ENCODE results near the gene EBF3. TPM values are rescaled to one million over a fixed set of nuclear protein-coding genes. Genes with fewer than 3 reads are reported as not detected.

EBF3 gene
- total RNA-seq, 1 experiment from 2014 or later: not detected

GRCh38 chr10:129839285-129840195 is 124.5 kb downstream of the EBF3 start:
- peaks cover 5% of the 10 kb centered on the region; the same call in 1 of the 2 replicates for H3K27me3 ChIP-seq (ENCODE audit: low read length)
- no peaks in the 10 kb centered on the region for H3K4me1 ChIP-seq (ENCODE audit: insufficient read depth, low read length)
- BruUV-seq (replicated peaks): no TSS peak
- H2AFZ ChIP-seq (ENCODE audit: low read length): no peak overlapping the region
- no peak overlapping the region for H3K4me2 ChIP-seq (ENCODE audit: low read length)
- H3K27ac ChIP-seq (ENCODE audit: low read length): no peak overlapping the region
- no peaks in the 10 kb centered on the region for H3K9me3 ChIP-seq (ENCODE audit: low read length)
- CTCF ChIA-PET: no interaction called here
- no peak overlapping the region for H3K4me3 ChIP-seq (ENCODE audit: low read length)
- H3K79me2 ChIP-seq (ENCODE audit: low read length): no peaks in the 10 kb centered on the region
- no peak for TF ChIP-seq EZH2 (IDR thresholded peaks at IDR 0.05; ENCODE audit: low read length, unreplicated experiment)
- no peak for TF ChIP-seq EZH2phosphoT487 (IDR thresholded peaks at IDR 0.05; ENCODE audit: borderline replicate concordance, low read length)
- ATAC-seq (no peak), DNase-seq (no peak)
- no peak overlapping the region for H3K9ac ChIP-seq (ENCODE audit: low read length)
- no peaks in the 10 kb centered on the region for H4K20me1 ChIP-seq (ENCODE audit: low read length)
- H3K36me3 ChIP-seq (ENCODE audit: low read depth, low read length): no peaks in the 10 kb centered on the region
- no peaks in the 10 kb centered on the region for H3K9me2 ChIP-seq (replicated peaks; ENCODE audit: low read length)
- H3F3A ChIP-seq (ENCODE audit: low read length, unreplicated experiment): no peaks in the 10 kb centered on the region
- POLR2A ChIA-PET (ENCODE audit: unreplicated experiment): no interaction called here
- intact Hi-C loops (cut with micrococcal nuclease): no loop called here

DNA sequence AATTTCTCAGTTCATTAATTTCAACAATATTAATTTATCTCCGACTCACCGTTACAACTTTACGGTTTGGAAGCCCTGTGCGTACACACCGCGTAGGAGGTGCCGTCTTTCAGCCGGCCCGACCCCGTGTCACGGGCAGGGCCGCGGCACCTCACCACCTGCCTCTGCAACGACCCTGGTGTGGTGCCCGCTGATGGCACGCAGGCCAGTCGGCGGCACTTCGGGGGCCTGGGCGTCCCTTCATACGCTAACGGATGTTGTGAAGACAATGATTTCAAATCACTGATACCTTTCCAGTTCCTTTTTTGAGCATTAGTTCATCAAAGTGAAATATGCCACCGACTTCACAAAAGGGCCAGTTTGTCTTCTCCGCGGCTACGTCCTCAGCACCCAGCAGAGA is 125.3 kb downstream of the EBF3 start:
- no peaks in the 10 kb centered on the region for H3K9me3 ChIP-seq (ENCODE audit: low read length)
- TF ChIP-seq, protein P1, sequence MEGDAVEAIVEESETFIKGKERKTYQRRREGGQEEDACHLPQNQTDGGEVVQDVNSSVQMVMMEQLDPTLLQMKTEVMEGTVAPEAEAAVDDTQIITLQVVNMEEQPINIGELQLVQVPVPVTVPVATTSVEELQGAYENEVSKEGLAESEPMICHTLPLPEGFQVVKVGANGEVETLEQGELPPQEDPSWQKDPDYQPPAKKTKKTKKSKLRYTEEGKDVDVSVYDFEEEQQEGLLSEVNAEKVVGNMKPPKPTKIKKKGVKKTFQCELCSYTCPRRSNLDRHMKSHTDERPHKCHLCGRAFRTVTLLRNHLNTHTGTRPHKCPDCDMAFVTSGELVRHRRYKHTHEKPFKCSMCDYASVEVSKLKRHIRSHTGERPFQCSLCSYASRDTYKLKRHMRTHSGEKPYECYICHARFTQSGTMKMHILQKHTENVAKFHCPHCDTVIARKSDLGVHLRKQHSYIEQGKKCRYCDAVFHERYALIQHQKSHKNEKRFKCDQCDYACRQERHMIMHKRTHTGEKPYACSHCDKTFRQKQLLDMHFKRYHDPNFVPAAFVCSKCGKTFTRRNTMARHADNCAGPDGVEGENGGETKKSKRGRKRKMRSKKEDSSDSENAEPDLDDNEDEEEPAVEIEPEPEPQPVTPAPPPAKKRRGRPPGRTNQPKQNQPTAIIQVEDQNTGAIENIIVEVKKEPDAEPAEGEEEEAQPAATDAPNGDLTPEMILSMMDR (conservative IDR thresholded peaks at IDR 0.05; ENCODE audit: low read depth, low read length): no peak
- no peak for TF ChIP-seq EZH2phosphoT487 (IDR thresholded peaks at IDR 0.05; ENCODE audit: borderline replicate concordance, low read length)
- TF ChIP-seq EZH2 (IDR thresholded peaks at IDR 0.05; ENCODE audit: low read length, unreplicated experiment): no peak
- no peak overlapping the region for H3K4me2 ChIP-seq (ENCODE audit: low read length)
- no peak overlapping the region for H3K27ac ChIP-seq (ENCODE audit: low read length)
- no peaks in the 10 kb centered on the region for H3F3A ChIP-seq (ENCODE audit: low read length, unreplicated experiment)
- no peaks in the 10 kb centered on the region for H3K4me1 ChIP-seq (ENCODE audit: insufficient read depth, low read length)
- no peaks in the 10 kb centered on the region for H3K79me2 ChIP-seq (ENCODE audit: low read length)
- intact Hi-C loops (cut with micrococcal nuclease): no loop called here
- no peak overlapping the region for H3K4me3 ChIP-seq (ENCODE audit: low read length)
- no peak overlapping the region for H2AFZ ChIP-seq (ENCODE audit: low read length)
- no peaks in the 10 kb centered on the region for H4K20me1 ChIP-seq (ENCODE audit: low read length)
- BruUV-seq (replicated peaks): no TSS peak
- H3K27me3 ChIP-seq (ENCODE audit: low read length): no peaks in the 10 kb centered on the region
- CTCF ChIA-PET: no interaction called here
- no peak for ATAC-seq
- no peaks in the 10 kb centered on the region for H3K36me3 ChIP-seq (ENCODE audit: low read depth, low read length)
- no peaks in the 10 kb centered on the region for H3K9me2 ChIP-seq (replicated peaks; ENCODE audit: low read length)
- no peak for DNase-seq
- POLR2A ChIA-PET (ENCODE audit: unreplicated experiment): no interaction called here
- H3K9ac ChIP-seq (ENCODE audit: low read length): no peak overlapping the region

- H3K9me3 ChIP-seq (ENCODE audit: low read length): no peaks in the 10 kb centered on the region
- ATAC-seq (no peak), DNase-seq (no peak)
- POLR2A ChIA-PET (ENCODE audit: unreplicated experiment): no interaction called here
- intact Hi-C loops (cut with micrococcal nuclease): no loop called here
- no peaks in the 10 kb centered on the region for H3K36me3 ChIP-seq (ENCODE audit: low read depth, low read length)
- H3K9me2 ChIP-seq (replicated peaks; ENCODE audit: low read length): no peaks in the 10 kb centered on the region
- CTCF ChIA-PET: no interaction called here
- H3K4me3 ChIP-seq (ENCODE audit: low read length): no peak overlapping the region
- H3K79me2 ChIP-seq (ENCODE audit: low read length): no peaks in the 10 kb centered on the region
- H4K20me1 ChIP-seq (ENCODE audit: low read length): no peaks in the 10 kb centered on the region
- H3K27ac ChIP-seq (ENCODE audit: low read length): no peak overlapping the region
- H3K9ac ChIP-seq (ENCODE audit: low read length): no peak overlapping the region
- no peaks in the 10 kb centered on the region for H3K27me3 ChIP-seq (ENCODE audit: low read length)
- no TSS peak for BruUV-seq (replicated peaks)
- no peaks in the 10 kb centered on the region for H3F3A ChIP-seq (ENCODE audit: low read length, unreplicated experiment)
- TF ChIP-seq, protein P1 (conservative IDR thresholded peaks at IDR 0.05; ENCODE audit: low read depth, low read length): no peak
- TF ChIP-seq EZH2phosphoT487 (IDR thresholded peaks at IDR 0.05; ENCODE audit: borderline replicate concordance, low read length) (no peak), EZH2 (IDR thresholded peaks at IDR 0.05; ENCODE audit: low read length, unreplicated experiment) (no peak)
- H3K4me1 ChIP-seq (ENCODE audit: insufficient read depth, low read length): no peaks in the 10 kb centered on the region
- no peak overlapping the region for H2AFZ ChIP-seq (ENCODE audit: low read length)
- H3K4me2 ChIP-seq (ENCODE audit: low read length): no peak overlapping the region
Observed at GRCh38 chr10:129837909-129838582, 126.0 kb downstream of the EBF3 start.
